ENCODE measurements around the gene PGGHG. TPM values are rescaled to one million over a fixed set of nuclear protein-coding genes. Genes with fewer than 3 reads are reported as not detected.
A peak's percentile ranks its signal among the peaks of the same experiment; 100 is the strongest.
"Not testable (repeated sequence)": the region's sequence is repeated elsewhere in the genome, so short reads cannot be mapped to it uniquely, and the experiment has no call there.

The PGGHG gene
- total RNA-seq, 1 donor from 2014 or later: 14.0 TPM

GRCh38 chr11:297586-298405 lies 8.9 kb downstream of the PGGHG start:
- DNase-seq: no peak

GRCh38 chr11:298406-299065 lies 9.6 kb downstream of the PGGHG start:
- no peak for DNase-seq

- no peak for DNase-seq
Observed at GRCh38 chr11:299081-299891, 10.4 kb downstream of the PGGHG start, which contains the start of gene IFITM5. Gene IFITM5, minus strand, starts transcription at chr11:299526. Its CDS starts 36 bp downstream, at chr11:299490.

GRCh38 chr11:299951-300735 lies 11.2 kb downstream of the PGGHG start:
- DNase-seq: peak; percentile 62

GRCh38 chr11:303363-303762 lies 14.4 kb downstream of the PGGHG start:
- DNase-seq: no peak

DNA sequence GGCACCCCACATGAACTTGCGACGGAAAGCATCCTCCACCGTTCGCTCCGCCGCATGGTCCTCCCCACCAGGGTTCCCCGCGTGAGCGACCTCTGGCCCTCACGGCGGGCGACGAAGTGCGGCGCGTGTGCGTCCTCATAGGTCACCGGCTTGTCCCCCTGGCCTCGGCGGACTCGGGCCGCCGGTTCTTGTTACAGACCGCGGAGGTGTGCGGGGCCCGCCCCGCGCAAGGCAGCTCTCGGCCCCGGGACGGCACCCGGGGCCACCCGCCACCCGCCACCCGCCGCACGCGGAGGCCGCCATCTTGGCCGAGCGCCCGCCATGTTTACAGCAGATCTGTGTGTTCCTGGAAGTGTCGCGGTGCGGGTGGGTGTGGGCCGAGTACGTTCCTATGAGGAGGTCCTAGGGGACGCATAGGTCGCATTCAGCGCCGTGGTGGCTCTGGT lies 15.2 kb downstream of the PGGHG start:
- no peak for DNase-seq

DNA sequence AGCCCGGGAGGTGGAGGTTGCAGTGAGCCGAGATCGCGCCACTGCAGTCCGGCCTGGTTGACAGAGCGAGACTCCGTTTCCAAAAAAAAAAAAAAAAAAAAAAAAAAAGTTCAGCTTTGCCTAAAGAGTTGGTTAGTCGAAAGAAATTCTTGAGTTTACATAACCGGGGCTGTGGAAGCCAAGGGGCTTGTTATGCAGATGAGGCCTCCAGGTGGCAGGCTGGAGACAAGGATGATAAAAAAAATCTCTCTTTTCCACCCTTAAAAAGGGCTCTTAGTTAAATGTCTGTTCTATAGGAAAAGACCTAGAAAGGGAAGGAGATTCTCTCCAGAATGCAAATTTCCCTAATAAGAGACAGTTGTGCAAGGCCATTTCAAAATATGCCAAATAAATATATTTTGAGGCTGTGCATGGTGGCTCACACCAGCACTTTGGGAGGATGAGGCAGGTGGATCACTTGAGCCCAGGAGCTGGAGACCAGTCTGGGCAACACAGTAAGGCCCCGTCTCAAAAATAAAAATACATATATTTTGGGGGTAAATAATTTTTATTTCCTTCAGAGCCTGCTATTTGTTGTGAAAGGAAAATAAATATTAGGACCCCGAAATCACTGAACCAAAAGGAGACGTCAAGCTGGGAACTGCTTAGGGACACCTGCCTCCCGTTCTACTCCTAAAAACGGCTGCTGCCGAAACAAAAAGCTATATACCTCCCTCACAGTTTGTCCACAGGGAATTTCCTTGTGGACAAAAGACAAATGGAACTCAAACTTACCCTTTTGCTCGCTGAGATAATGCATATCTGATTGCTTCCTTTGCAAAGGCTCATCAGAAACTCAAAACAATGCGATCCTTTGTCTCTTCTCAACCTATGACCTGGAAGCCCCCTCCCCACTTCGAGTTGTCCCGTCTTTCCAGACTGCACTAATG lies 16.3 kb downstream of the PGGHG start:
- DNase-seq: peak; percentile 91

DNA sequence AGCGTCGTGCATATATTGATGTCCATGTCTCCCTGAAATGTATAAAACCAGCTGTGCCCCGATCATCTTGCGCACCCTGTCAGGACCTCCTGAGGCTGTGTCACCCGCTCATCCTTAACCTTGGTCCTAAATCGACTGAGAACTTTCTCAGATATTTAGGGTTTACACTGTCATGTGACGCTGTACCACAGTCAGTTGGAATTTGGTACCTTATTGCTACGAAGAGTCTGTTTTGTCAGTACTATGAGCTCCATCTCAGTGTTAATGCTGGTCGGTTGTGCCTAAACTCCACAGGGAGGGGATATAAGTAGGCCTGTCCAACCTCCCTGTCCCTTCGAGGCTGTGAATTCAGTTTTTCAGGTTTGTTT lies 16.9 kb downstream of the PGGHG start:
- DNase-seq: no peak

- DNase-seq: no peak
Observed at GRCh38 chr11:306645-307371, 17.9 kb downstream of the PGGHG start.

DNA sequence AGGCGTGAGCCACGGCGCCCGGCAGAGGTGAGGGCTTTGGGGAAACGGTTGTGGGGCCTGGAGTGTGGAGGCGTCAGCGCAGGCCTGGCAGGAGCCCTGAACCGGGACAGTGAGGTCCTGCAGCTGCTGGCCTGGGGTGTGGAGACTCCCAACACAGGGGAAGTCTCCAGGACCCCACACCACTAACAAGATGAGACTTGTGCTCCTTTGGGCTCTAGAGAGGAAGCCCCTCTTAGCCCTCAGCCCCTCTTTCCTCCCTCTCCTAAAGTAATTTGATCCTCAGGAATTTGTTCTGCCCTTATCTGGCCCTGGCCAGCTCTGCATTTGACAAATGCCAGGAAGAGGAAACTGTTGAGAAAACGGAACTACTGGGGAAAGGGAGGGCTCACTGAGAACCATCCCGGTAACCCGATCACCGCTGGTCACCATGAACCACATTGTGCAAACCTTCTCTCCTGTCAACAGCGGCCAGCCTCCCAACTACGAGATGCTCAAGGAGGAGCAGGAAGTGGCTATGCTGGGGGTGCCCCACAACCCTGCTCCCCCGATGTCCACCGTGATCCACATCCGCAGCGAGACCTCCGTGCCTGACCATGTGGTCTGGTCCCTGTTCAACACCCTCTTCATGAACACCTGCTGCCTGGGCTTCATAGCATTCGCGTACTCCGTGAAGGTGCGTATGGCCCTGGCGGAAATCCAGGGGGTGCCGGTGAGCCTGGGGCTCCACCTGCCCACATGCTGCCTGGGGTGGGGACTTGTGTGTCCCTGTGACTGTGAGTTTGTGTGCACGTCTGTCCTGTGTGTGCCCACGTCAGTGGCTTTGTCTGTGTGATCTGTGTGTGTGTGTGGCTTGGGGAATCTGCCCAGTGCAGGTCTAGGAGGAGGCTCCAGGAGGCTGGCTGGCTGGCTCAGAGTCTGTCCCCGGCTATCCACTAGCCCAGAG lies 19.1 kb downstream of the PGGHG start, which contains the start of gene IFITM2:
Gene IFITM2, plus strand, starts transcription at position 51 of the 943 bp plus-strand sequence. Its CDS starts 377 bp downstream, at position 428.
- peak; percentile 89 for DNase-seq

DNA sequence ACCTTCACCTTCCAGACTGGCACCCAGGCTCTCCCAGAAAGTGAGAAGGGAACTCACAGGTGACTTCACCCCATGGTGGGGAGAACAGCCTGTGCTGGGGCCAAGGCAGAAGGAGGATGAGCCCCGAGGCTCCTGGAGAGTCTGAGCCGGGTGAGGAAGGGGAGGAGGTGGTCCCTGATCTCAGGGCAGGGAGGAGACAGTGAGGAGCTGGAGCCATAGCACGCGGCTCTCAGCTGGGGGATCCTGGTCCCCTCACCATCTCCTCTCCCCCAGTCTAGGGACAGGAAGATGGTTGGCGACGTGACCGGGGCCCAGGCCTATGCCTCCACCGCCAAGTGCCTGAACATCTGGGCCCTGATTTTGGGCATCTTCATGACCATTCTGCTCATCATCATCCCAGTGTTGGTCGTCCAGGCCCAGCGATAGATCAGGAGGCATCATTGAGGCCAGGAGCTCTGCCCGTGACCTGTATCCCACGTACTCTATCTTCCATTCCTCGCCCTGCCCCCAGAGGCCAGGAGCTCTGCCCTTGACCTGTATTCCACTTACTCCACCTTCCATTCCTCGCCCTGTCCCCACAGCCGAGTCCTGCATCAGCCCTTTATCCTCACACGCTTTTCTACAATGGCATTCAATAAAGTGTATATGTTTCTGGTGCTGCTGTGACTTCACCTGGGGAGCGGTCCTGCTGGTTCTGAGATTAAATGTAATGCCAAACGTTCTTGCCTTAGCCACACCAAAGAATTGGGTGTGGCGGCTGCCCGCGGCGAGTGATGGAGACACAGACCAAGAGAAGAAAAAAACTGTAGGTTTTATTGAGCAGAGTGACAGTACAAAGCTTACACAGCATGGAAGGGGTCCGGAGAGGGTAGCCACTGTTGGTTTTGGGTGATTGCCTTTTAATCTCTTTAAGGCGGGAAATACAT lies 20.1 kb downstream of the PGGHG start:
- DNase-seq: not testable (repeated sequence)

DNA sequence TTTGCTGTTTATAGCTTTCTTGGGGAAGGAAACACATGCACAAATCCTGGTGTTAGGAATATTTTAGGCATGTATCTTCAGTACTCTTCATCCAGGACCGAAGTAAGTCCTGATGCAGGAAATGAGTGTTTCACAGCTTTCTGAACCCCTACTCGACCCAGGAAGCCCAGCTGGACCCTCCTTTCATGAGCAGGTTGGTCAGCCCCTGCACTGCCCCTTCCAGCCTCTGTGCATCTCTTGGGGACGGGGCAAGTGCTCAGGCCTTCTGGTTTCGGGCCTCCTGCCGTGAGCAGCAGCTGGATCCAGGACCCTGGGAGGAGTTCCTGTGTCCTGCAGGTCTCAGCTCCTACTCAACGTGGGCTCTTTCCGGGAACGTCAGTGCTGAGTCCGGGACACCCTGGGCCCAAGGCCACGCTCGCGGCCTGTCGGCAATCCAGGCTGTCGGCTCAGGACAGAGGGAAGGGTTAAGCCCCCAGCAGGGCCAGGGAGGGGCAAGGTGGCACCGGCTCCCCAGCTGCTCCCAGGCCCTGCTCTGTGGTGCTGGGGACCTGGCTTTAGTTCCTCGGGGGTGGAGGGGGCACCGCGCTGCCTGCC lies 21.1 kb downstream of the PGGHG start:
- DNase-seq: not testable (repeated sequence)

DNA sequence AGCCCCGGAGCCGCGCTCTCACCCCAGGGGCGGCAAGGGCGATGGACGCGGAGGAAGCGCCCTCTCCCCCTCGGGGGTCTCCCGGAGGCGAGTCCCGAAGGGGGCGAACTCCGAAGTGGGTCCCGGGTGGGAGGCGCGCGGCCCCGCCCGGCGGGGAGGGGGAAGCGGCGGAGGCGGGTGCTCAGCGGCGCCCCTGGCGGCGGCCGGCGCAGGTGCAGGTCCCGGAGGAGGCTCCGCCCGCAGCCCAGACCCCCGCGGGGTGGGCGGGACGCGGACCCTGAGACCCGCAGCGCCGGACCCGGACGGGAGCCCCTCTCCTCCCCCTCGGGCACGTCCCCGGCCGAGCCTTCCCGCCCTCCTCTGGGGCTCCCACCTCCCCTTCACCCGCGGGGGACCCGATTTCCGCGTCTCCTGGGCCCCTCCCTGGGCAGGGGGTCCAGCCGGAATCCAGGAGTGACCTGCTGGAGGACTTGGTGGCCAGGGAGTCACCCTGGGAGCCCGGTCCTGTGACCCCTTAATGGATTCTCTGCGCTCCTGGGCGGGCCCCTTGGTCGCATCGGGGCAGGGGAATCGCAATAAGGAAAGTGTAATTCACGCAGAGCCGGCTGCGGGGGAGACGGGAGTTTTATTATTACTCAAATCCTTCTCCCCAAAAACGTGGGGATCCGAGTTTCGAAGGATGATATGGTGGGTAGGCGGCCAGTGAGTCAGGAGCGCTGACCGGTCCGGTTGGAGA lies 22.3 kb downstream of the PGGHG start:
- not testable (repeated sequence) for DNase-seq

DNA sequence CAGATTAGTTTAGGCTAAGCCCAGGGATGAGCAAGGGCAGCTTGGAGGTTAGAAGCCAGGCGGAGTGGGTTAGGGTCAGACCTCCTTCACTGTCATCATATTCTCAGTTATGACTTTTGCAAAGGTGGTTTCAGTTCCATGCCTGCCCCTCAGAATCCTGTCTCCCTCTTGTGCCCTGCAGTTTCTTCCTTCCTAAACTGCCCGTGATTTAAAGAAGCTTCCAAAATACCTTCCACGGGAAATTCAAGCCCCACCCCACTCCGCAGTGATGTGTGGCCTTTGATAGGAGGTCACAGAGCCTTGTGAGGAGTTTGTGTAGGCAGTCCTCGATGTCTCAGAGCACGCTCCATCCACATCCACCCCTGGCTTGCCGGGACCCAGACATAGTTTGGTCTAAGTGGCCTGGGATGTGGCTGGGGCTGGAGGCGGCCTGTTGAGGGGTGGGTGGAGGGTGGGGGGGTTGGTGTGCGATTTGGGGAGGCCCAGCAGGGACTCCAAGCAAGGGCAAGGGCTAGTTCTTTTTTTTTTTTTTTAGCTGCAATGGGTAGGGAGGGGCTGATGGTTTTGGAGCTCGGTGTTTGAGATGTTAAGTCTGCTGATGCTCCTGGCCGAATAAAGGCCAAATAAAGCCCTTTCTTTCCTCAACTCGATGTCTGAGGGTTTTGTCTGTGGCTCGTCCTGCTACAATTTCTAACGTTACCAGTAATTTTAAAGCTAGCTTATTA lies 23.3 kb downstream of the PGGHG start:
- no peak for DNase-seq

DNA sequence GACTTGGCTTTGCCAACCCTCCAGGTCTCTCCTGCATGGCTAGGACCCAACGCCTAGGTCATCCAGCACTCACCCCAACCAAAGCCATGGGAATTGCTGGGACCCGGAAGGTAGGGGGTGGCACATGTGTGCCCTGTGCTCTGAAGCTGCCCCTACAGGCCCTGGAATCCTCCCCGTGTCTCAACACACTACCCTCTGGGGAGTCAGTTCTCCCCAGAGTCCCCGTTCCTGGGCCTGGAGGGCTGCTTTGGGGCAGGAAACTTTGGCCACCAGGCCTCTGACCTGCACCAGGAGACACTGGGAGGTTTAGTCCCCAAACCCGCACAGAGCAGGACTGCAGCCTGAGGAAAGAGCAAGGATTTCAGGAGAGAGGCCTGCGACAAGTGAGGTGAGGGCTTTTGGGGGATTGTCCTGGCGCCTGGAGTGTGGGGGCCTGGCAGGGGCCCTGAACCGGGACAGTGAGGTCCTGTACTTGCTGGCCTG lies 24.4 kb downstream of the PGGHG start:
- no peak for DNase-seq
